ENCODE results near the gene ECE1.

Gene ECE1

DNA sequence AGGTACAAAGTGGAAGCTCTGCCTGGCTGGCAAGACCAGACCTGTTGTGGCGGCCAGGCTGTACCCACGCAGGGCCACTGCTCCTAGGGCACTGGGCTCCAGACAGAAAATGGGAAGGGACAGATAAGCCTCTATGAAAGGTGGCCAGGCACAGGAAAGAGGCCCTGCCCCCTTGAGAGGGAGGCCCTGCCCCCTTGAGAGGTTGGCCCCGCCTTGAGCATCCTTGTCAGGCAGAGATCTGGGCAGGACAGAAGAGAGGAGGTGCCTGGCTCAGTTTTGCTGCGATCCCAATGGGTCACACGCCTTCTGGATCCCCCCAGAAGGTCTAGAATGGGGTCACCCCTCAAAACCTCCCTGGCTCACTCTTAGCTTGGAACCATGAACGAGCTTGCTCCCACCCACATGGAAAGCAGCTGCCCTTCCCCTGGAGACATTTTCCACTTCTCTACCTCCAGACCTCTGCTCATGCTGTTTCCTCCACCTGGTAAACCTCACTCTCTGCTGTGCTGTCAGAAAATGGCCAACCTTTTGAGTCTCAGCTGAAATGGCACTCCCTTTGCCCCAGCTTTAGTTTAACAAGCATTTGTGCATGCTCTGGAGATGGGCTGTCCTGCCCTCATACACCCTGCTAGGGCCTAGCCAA lies 17.5 kb upstream of the ECE1 start:
- no peak for DNase-seq

DNA sequence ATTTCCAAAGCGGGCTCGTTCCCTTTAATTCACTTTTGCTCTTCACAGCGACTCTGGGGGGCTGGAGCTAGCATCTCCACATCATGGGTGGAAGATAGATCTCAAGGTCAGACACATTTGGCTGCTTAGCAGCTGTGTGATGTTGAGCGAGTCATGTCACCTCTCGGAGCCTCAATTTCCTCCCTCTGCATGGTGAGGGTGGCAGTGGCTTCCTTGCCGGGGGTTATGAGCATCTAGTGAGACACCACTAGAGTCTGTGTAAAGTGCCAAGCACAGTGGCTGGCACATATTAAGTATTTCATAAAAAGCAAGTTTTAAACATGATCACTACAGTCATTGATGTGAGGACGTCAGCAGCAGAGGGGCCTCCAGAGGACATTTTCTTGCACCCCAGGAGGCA lies 16.9 kb upstream of the ECE1 start:
- no peak for DNase-seq

DNA sequence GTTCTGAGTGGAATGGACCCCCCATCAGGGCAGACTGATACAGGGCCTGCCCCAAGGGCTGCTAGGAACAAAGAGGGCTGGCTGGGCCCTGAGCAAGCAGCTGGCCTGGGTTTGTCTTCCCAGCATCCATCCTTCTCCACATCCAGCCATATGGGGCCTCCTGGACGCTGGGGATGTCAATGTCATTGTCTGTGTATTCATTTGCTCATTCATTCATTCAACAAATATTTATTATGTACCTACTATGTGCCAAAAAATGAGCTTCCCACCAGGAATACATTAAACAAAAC lies 15.6 kb upstream of the ECE1 start:
- DNase-seq, result no peak

DNA sequence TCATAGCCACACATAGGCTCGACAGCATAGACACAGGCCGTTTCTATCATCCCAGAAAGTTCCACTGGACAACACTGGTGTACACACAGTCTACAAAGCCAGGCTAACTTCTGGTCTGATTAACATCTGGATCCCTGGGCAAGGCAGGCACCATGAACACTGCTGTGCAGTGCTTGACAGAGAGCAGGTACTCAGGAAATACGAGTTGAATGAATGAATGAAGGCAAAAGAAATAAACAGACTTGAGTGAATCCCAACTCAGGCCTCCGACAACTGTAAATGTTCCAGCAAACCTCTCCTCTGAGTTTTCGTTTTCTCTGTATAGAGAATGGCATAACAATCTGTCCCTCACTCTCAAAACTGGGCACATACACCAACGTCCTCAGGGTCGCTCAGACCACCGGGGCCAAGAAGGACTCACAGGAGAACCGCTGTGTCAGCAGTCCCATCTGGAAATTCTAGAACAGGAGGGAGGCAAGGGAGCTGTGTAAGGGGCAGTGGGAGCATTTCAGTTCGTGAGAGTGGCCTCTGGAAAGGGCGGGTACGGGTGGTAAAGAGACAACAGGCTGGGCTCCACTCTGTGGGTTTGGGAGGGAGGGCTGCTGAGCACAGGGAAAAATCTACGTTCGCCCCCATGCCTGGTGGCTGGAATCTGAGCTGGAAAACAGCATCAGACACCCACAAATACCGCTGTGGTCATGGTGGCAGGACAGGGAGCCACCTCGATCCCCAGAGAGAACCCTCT lies 15.1 kb upstream of the ECE1 start:
- DNase-seq, result no peak

DNA sequence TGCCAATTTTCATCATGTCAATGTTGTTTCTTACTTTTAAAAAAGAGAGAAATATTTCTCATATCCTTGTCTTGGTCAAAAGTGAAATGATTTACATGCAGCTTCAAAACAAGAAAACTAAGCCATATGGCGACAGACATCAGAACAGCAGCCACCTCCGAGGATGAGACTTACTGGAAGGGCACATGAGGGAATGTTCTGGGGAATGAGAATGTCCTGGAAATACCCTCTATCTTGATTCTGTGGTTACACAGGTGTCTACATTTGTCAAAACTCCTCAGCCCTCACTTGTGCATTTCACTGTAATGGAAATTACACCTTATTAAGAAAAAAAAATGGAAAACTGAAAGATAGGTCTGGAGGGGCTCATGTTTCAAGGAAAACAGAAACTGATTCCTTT lies 14.2 kb upstream of the ECE1 start:
- no peak for DNase-seq

DNA sequence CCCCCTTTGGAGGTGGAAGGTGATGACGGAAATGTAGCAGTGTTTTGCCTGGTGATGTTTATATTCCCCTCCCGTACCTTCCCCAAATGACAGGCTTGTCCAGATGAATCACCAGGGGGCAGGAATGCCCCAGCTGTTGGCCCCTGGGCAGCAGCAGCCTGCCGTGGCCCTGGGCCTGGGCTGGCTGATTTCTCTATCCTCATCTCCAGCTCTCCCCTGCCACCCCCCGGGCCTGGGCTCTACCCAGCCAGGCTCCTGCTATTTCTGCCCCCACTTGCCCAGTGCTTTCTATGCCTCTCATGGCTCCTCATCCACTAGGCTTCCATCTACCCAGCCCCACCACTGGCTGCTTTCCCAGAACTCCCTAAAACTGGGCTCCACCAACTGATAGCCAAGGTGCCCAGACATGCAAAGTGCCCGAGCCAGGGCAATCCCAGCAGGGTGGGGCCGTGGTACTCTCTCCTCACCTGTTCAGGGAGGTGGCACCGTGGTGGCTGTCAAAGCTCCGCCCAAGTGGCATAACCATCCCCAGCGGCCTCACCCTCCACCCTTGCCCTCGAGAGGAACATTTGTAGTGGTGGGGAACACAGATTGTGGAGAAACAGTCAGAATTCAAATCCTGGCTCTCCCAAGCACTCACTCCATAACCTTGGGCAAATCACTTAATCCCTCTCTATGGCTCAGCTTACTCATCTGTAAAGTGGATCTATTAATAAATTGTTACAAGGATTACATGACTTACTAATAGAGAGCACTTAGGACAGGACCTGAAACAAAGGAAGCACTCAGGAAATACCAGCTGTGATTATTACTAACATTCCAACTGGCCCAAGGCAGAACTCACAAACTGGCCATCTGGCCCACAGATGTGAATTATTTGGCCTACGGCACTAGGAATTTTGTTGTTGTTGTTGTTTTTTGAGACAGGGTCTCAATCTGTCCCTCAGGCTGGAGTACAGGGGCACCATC lies 12.8 kb upstream of the ECE1 start:
- no peak for DNase-seq

DNA sequence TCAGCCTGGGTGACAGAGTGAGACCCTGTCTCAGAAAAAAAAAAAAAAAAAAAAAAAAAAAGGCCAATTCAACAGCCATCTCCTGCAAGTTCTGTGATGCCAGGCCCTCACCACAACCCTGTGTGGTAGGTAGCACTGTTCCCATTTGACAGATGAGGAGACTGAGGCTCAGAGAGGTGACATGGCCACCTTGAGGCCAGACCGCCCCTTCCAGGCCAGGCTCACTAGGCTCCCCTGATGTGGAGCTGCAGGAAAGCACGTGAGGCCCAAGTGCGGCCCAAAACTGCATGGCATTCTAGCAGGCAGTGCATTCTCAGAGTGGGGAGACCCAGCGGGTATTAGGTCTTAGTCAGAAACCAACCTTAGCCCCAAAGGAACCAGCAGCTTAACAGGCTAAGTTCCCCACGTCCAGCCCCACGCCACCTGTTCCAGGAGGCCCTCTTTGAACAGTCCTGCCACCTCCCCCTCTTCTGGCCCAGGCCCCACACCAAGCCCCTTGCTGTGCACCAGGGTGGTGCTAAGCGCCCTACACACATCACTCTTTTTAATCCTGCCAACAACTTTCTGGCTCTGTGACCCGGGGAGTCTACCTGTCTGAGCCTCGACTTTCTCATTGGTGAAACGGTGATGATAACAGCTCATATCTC lies 11.7 kb upstream of the ECE1 start:
- DNase-seq, result no peak

DNA sequence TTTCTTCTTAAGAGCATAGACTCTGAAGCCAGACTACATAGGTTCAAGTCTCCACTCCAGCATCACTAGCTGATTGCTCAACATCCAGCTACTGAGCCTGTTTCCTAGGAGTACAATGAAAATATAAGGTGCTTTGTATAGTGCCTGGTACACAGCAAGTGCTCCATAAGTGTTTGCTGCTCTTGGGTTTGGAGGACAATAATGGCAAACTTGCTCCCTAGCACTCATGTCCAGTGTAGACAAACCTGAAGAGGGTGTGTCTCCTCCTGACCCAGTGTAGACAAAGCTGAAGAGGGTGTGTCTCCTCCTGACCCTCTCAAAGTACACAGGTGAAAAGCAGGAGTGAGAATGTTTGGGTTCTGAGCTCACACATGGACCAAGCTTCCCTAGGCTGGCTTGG lies 10.5 kb upstream of the ECE1 start:
- no peak for DNase-seq

DNA sequence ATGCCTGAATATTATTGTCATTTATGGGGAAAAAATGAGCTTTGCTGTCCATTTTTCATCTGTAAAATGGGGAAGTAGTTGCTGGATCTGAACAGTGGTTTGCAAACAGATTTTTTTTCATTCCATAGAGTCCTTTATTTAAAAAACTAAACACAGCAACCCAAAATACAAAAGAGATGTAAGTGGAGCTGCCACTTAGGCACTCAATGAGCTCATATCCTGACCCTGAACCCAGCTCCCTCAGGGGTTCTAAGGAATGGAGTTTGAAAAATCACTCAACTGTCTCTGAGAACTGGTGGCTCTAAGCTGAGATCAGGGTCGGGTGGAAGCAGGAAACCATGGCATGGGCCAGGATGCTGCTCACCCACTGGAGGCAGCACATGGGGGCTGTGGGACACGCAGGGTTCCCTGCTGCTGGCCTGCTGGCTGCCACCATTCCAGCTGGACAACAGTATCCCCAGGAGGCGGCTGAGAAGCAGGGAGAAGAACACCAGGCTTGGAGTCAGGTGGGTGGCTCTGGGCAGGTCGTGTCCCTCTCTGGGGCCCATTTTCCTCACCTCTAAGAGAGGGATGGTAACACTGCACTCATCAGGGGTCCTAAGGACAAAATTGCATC lies 9.6 kb upstream of the ECE1 start:
- no peak for DNase-seq

DNA sequence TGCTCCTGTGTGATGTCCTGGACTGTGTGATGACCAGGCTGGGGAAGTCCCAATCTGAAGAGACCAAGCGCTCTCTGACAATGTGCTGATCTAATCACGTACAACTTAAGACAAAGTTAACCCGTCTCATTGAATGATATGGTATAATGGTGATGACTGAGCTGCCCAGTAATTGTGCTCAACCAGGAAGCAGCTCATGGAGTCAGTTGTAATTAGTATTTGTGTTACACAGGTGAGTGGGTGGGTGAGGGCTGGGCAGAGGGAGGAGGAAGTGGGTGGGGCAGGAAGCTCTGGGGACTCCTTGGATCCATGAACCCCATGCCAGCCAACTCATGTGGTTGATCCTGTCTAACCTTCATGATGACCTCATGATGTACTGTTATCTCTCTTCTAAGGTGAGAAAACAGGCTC lies 8.7 kb upstream of the ECE1 start:
- no peak for DNase-seq

DNA sequence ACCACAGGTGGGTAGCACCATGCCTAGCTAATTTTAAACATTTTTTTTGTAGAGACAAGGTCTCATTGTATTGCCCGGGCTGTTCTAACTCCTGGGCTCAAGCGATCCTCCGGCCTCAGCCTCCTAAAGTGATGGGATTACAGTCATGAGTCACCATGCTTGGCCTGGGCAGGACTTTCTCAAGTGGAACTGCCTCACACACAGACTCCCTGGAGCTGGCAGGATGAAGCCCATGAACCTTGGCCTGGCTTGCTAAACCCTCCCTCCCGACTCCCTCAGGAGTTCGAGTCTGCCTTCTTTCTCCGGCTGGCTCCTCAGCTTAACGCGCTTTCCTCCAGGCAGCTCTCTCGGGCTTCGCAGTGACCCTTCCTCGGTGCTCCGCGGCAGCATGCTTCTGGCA lies 7.7 kb upstream of the ECE1 start:
- DNase-seq, result no peak

DNA sequence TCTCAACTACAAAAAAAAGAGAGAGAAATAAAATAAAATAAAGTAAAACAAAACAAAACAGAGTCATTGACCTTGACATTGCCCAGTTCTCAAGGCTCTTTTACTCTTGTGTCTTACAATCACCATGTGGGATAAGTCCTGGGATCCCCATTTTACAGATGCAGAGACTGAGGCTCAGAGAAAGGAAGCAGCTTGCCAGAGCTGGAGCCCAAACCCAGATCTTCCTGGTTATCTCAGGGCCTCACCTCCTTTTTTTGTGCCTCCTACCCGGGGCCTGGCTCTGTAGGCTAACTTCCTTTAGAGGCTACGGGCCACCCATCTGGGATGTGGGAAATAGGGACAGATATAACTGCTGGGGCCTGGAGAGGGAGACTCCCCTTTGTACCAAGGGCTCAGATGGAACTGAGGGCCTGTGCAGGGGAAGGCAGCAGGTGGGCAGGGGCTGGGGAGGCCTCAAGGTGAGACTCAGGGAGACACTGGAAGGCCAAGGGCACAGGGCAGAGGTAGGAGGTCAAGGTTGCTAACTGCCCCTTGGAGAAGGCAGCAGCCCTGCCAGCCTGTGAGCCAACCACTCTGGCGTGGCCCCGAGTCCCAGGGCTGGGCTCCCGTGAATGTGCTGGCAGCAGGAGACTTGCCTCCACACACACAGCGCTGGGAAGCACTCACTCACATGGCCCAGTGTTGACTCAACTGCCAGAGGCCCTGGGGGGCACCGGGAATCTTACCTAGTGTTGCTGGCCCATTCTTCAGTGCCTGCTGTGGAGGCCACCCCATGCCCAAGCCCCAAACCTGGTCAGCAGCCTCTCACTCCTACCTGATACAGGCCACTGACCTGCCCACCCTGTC lies 6.5 kb upstream of the ECE1 start:
- no peak for DNase-seq

DNA sequence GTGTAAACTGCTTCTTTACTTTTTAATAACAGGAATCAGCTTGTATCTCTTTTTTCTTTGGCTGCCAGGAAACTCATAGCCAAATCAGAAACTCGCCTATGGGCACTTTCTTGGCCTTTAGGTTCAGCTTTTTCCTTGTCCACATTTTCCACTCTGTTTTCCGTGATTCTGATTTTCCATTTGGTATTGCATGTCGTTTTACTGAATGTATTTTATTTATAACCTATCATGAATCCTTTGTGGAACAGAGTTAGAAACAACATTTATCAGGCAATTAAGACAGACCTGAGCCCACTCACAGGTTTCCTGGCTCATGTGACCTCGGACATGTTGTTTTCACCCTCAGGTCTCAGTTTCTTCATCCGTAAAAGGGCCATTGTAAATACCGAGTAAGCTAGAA lies 5.3 kb upstream of the ECE1 start:
- DNase-seq, result no peak

DNA sequence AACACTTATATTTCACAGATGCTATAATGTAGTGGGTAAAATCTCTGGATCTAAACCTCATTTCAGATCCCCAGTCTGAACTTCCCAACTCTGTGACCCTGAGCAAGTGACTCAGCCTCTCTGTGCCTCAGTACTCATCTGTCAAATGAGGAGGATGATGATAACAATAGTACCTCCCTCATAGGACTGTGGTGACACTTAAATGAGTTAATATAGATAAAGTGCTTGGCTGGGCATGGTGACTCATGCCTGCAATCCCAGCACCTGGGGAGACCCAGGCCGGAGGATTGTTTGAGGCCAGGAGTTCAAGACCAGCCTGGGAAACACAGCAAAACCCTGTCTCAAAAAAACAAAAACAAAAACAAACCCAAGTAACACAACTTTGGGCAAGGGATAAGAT lies 4.7 kb upstream of the ECE1 start:
- DNase-seq, result no peak

DNA sequence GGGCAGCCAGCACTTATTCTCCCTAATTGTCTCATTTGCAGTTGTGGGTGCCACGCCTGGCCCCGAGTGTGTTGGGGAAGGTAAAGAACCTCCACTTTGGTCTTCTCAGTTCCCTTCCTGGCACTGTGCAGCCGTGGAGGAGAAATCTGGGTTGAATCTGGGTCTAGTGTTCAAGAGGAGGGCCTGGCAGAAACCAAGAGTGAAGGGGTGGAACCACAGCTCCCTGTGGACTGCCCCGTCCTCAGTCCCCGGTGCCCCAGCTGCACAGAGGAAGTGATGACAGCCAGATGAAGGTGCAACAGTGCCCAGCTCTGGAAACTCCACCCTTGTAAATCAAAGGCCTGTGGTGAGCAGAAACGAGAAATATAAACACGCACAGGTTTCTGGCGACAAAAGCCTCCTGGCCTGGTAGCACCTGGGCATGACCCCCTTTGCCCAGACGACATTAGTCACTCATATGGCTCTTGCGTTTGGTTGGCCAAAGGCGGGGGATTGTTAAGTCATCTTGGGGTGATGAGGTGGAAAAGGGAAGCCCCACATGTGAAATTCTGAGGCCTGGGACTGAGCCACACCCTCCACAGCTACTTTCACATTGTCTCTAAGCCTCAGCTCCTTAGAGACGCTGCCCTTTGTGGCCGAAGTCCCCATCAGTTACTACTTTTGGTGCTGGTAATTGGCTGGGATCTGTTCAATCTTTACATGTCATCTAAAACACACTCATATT lies 4.2 kb upstream of the ECE1 start:
- no peak for DNase-seq

DNA sequence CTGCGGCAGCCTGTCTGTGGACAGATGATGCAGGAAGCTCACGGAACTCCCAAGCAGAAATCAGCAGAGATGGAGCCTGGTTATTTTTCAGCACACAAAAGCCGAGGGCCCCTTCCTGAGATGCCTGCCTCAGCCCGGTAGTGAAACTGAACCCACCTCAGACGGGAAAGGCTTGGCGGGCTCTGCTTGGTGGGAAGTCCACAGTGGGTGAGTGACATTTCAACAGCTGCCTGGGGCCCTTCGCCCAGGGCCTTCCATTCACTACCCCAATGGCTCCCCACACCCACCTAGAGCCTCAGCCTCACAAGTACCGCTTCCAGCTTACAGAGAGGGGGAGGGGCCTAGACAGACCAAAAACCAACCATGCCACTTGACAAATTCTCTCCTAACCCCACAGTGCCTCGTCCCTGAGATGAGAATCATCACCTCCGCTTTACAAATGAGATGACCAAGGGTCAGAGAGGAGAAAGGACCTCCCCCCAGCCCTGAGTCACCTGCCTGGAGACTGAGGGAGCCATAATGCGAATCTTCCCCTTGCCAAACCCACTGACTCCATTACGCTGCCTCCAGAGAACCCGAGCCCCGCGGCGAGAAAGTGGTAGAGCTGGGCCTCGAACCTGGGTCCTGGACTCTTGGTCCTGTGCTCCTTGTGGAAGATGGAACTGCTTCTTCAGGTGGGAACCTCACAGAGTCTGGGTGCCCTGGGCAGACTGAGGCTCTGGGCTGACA lies 3.4 kb upstream of the ECE1 start:
- DNase-seq, result no peak

DNA sequence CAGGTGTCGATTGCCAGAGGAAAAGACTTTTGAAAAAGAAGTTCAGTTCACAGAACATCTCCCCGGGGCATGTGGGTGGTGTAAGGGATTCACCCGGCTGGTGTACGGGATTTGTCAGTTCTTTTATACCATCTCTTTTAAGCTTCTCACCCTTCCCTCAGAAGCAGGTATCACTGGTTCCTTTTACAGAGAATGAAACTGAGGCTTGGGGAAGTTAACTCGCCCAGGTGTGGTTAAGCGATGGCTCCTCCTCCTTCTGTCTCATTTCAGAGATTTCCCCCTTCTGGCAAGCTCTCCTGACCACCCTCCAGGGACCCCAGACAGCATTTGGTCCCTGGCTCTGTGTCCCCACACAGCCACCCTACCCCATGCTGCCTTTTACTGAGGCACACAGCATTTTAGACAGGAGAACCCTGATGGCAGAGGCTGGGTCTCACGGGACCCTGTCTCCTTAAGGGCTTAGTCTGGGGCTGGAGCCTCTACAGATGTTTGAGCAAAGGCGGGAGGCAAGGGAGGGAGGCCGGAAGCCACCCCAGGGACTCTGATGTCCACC lies 2.8 kb upstream of the ECE1 start:
- DNase-seq, result no peak

DNA sequence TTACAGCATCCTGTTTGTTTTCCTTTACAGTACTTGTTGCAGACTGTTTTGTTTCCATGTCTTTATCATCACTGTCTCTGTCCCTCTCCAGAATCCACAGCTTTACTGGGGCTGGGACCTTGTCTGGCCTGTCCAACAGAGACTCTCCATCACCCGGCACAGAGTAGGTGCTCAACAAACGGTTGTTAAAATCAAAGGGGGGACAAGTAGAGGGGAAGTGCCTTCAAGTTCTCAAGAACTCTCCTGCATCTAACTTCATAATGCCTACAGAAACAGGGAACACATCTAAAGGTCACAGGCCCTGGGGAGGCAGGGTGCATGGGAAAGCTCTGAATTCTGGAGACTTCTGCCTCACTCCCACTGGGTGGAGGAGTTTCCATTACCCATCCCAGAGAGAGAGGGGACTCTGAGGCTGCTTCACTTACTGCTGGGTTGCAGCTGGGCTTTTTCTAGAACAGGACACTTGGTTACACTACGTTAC lies 2.3 kb upstream of the ECE1 start:
- no peak for DNase-seq

DNA sequence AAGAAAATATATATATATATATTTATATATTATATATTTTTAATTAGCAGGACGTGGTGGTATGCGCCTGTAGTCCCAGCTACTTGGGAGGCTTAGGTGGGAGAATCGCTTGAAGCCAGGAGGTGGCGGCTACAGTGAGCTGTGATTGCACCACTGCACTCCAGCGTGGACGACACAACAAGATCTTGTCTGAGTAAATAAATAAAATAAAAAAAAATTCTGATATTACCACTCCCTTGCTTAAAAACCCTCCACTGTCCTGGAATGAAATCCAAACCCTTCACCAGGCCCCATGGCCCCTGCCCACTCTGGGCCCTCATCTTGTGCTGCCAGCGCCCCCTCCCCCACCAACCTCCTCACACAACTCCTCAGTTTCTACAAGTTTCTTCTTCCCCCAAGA lies 1.7 kb upstream of the ECE1 start:
- no peak for DNase-seq

DNA sequence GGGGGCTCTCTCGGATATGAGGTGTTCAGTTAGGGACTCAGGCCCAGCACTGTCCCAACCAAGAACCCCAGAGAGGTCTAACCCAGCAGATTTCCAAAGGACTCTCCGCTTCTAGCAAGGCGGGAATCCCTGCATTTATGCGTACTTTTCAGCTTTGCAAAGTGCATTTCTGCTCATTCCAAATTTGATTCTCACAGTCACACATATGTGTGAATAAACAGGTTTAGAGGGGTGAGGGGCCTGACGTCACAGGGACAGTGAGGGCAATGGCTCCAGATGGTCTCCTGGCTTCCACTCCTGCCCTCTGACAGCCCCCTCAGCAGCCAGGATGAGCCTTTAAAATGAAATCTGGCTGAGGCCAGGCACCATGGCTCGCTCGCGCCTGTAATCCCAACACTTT lies 921 bp upstream of the ECE1 start:
- DNase-seq, result no peak

All from amniotic stem cell (primary cell).